ENCODE data around the gene EPB41L2. TPM values are rescaled to one million over a fixed set of nuclear protein-coding genes. Genes with fewer than 3 reads are reported as not detected.

EPB41L2 gene
- total RNA-seq, 1 donor = 47.4 TPM

GRCh38 chr6:131026243-131026642 is 36.8 kb downstream of the EPB41L2 start:
- Histone ChIP-seq H3K4me3 (ENCODE audit: insufficient read depth, low read length) (no peak overlapping the region), H3K36me3 (ENCODE audit: insufficient read depth, low read length) (no peaks in the 10 kb centered on the region), H3K9me3 (ENCODE audit: low read depth, low read length) (no peaks in the 10 kb centered on the region), H3K4me2 (ENCODE audit: insufficient read depth, low read length) (no peak overlapping the region), H3K27ac (ENCODE audit: low read depth, low read length) (no peak overlapping the region), H3K79me2 (ENCODE audit: insufficient read depth, low read length) (peaks cover 56% of the 10 kb centered on the region), H4K20me1 (ENCODE audit: insufficient read depth, low read length) (peaks cover 5% of the 10 kb centered on the region), H3K4me1 (ENCODE audit: insufficient read depth, low read length) (peaks cover 31% of the 10 kb centered on the region), H3K27me3 (ENCODE audit: insufficient read depth, low read length) (no peaks in the 10 kb centered on the region), H2AFZ (ENCODE audit: low read length) (no peak overlapping the region)
- no peak for TF ChIP-seq CTCF (IDR thresholded peaks at IDR 0.05; ENCODE audit: extremely low read depth, low read depth, low read length)
- DNase-seq (ENCODE audit: insufficient read length, low spot score, missing footprints) = no peak

- no peaks in the 10 kb centered on the region for H3K27me3 ChIP-seq (ENCODE audit: insufficient read depth, low read length)
- H3K4me2 ChIP-seq (ENCODE audit: insufficient read depth, low read length) = peak overlapping the region; percentile 66
- H3K36me3 ChIP-seq (ENCODE audit: insufficient read depth, low read length) = no peaks in the 10 kb centered on the region
- peaks cover 23% of the 10 kb centered on the region for H3K4me1 ChIP-seq (ENCODE audit: insufficient read depth, low read length)
- H4K20me1 ChIP-seq (ENCODE audit: insufficient read depth, low read length) = peaks cover 5% of the 10 kb centered on the region
- no peak for TF ChIP-seq CTCF (IDR thresholded peaks at IDR 0.05; ENCODE audit: extremely low read depth, low read depth, low read length)
- no peak overlapping the region for H2AFZ ChIP-seq (ENCODE audit: low read length)
- H3K79me2 ChIP-seq (ENCODE audit: insufficient read depth, low read length) = peaks cover 57% of the 10 kb centered on the region
- no peaks in the 10 kb centered on the region for H3K9me3 ChIP-seq (ENCODE audit: low read depth, low read length)
- no peak overlapping the region for H3K4me3 ChIP-seq (ENCODE audit: insufficient read depth, low read length)
- DNase-seq (ENCODE audit: insufficient read length, low spot score, missing footprints) = no peak
- no peak overlapping the region for H3K27ac ChIP-seq (ENCODE audit: low read depth, low read length)
Measured at GRCh38 chr6:131024565-131024964, 38.5 kb downstream of the EPB41L2 start.

DNA sequence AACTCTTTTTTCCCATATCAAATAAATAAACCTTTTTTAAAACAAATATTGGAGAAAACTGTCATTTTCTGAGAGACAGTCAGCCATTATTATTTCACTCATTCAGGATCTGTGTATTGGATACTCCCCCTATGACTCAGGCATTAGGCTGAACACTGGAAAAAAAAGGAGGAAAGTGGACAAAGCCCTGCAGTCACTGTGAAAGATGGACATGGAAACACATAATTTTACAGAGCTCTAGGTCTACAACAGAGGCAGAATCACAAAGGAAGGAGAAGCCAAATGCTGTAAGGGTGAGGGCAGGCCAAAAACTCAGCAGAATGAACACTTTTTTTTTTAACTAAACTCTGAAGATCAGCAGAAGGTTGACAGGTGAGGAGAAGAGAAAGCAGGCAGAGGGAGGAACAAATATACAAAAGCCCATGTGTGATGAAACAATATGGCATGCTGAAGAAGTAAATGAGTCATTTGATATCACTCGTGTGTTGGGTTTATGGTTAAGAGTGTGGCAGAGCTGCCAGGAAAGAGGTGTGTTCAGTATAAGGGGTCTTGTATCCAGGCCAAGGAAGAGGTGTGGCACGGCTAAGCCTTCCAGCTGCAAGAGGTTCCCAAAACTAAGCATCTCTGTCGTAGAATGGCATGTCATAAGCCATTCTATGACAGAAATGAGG is 39.1 kb downstream of the EPB41L2 start:
- H3K4me2 ChIP-seq (ENCODE audit: insufficient read depth, low read length) = peak overlapping the region; percentile 66
- H3K9me3 ChIP-seq (ENCODE audit: low read depth, low read length) = no peaks in the 10 kb centered on the region

More for the DNA sequence above, 39.1 kb downstream of the EPB41L2 start:
- peaks cover 54% of the 10 kb centered on the region for H3K79me2 ChIP-seq (ENCODE audit: insufficient read depth, low read length)
- no peaks in the 10 kb centered on the region for H3K36me3 ChIP-seq (ENCODE audit: insufficient read depth, low read length)
- peak overlapping the region; percentile 52 for H3K27ac ChIP-seq (ENCODE audit: low read depth, low read length)
- no peak for TF ChIP-seq CTCF (IDR thresholded peaks at IDR 0.05; ENCODE audit: extremely low read depth, low read depth, low read length)
- peaks cover 3% of the 10 kb centered on the region for H4K20me1 ChIP-seq (ENCODE audit: insufficient read depth, low read length)
- DNase-seq (ENCODE audit: insufficient read length, low spot score, missing footprints) = no peak
- H3K4me1 ChIP-seq (ENCODE audit: insufficient read depth, low read length) = peaks cover 20% of the 10 kb centered on the region
- no peak overlapping the region for H2AFZ ChIP-seq (ENCODE audit: low read length)
- no peaks in the 10 kb centered on the region for H3K27me3 ChIP-seq (ENCODE audit: insufficient read depth, low read length)
- H3K4me3 ChIP-seq (ENCODE audit: insufficient read depth, low read length) = peak overlapping the region; percentile 1

Measured in osteoblast (primary cell).